Neural progenitor cell (in vitro differentiated cells): Measurements from ENCODE around the gene PEX26.

Experiments
- EZH2 ChIP-seq: fragments of 200-600 bp; sonication (generic); IDR thresholded peaks from 2 replicates; pipeline ENCODE4 v1.6.1; 2017; ENCODE audit warnings: antibody characterized with exemption, mild to moderate bottlenecking, moderate library complexity
- EZH2phosphoT487 ChIP-seq: fragments of 200-600 bp; sonication (generic); IDR thresholded peaks from 2 replicates; pipeline ENCODE4 v1.6.1; 2017; ENCODE audit warnings: antibody characterized with exemption
- TF ChIP-seq, protein P1 (sequence below): fragments of 200-600 bp; sonication (generic); IDR thresholded peaks from 2 replicates; pipeline ENCODE4 v1.5.1; 2017; ENCODE audit warnings: antibody characterized with exemption, mild to moderate bottlenecking

DNA sequence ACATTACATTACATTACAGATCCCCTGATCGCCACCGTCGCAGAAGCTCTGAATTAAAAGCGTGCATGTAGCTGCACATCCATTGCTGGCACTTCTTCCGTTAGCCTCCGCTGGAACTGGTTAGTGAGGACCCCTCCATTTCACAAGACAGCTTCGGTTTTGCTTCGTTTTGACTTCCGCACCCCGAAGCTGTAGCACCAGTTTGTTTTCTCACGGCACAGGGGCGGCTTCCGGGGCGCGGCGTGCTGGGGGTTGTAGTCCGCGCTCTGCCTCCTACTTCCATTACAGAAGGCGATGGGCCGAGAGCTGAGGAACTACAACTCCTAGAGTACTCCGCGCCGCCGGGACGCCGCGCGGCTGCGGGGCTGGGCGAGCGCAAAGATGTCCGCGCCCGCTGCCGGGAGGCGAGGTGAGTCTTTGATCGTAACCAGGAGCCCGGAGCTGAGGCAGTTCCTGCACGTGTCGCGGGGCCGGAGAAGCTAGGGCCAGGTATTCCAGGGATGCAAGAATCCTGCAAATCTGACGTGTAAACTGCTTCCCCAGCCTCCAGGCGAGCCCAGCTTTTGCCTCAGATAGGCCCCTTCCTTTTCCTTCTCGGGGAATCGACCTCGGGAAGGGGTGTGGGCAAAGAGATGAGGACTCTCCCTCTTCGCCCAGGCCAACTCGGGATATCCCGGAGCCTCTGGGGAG is at the start of gene PEX26:
- no peak for TF ChIP-seq EZH2
- TF ChIP-seq, protein P1, sequence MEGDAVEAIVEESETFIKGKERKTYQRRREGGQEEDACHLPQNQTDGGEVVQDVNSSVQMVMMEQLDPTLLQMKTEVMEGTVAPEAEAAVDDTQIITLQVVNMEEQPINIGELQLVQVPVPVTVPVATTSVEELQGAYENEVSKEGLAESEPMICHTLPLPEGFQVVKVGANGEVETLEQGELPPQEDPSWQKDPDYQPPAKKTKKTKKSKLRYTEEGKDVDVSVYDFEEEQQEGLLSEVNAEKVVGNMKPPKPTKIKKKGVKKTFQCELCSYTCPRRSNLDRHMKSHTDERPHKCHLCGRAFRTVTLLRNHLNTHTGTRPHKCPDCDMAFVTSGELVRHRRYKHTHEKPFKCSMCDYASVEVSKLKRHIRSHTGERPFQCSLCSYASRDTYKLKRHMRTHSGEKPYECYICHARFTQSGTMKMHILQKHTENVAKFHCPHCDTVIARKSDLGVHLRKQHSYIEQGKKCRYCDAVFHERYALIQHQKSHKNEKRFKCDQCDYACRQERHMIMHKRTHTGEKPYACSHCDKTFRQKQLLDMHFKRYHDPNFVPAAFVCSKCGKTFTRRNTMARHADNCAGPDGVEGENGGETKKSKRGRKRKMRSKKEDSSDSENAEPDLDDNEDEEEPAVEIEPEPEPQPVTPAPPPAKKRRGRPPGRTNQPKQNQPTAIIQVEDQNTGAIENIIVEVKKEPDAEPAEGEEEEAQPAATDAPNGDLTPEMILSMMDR = no peak
- no peak for TF ChIP-seq EZH2phosphoT487
